MM.1S (cell line): ENCODE data around the gene FBXL17.

Experiments used
- DNase-seq: peaks from one replicate; pipeline ENCODE4 v3.0.0-alpha.2; 2015
- H2AFZ ChIP-seq: fragments of 300-600 bp; sonication (generic); 2 replicates; pipeline ENCODE4 v1.6.0; 2016; ENCODE audit warnings: antibody characterized with exemption, low read length
- H3F3A ChIP-seq: fragments of 300-600 bp; sonication (generic); 2 replicates; pipeline ENCODE4 v1.6.1; 2016; ENCODE audit warnings: mild to moderate bottlenecking, antibody characterized with exemption, low read length, moderate library complexity, mixed read lengths; ENCODE audit not compliant: insufficient read depth
- H3K27ac ChIP-seq: fragments of 300-600 bp; sonication (generic); 2 replicates; pipeline ENCODE4 v1.5.1; 2016; ENCODE audit warnings: mild to moderate bottlenecking, low read length
- H3K27me3 ChIP-seq: fragments of 300-600 bp; sonication (generic); replicated peaks from 2 replicates; pipeline ENCODE4 v1.6.0; 2016; ENCODE audit warnings: low read length; ENCODE audit not compliant: insufficient read depth
- H3K36me3 ChIP-seq: fragments of 300-600 bp; sonication (generic); replicated peaks from 2 replicates; pipeline ENCODE4 v1.6.1; 2016; ENCODE audit warnings: mild to moderate bottlenecking, low read length, mixed read lengths; ENCODE audit not compliant: insufficient read depth
- H3K4me1 ChIP-seq: fragments of 300-600 bp; sonication (generic); 2 replicates; pipeline ENCODE4 v1.6.1; 2016; ENCODE audit warnings: low read length, mixed read lengths
- H3K4me2 ChIP-seq: fragments of 300-600 bp; sonication (generic); 2 replicates; pipeline ENCODE4 v1.6.0; 2016; ENCODE audit warnings: low read depth, low read length
- H3K4me3 ChIP-seq: fragments of 300-600 bp; sonication (generic); 2 replicates; pipeline ENCODE4 v1.5.1; 2016; ENCODE audit warnings: low read length, mixed read lengths
- H3K79me2 ChIP-seq: fragments of 300-600 bp; sonication (generic); 2 replicates; pipeline ENCODE4 v1.6.1; 2016; ENCODE audit warnings: mixed run types, low read length, mixed read lengths
- H3K9ac ChIP-seq: fragments of 300-600 bp; sonication (generic); 2 replicates; pipeline ENCODE4 v1.6.1; 2016; ENCODE audit warnings: low read length, mixed read lengths
- H3K9me2 ChIP-seq: fragments of 300-600 bp; sonication (generic); replicated peaks from 2 replicates; pipeline ENCODE4 v1.6.1; 2016; ENCODE audit warnings: mild to moderate bottlenecking, low read length, mixed read lengths; ENCODE audit not compliant: insufficient read depth
- H3K9me3 ChIP-seq: fragments of 300-600 bp; sonication (generic); replicated peaks from 2 replicates; pipeline ENCODE4 v1.6.1; 2016; ENCODE audit warnings: mild to moderate bottlenecking, low read length, mixed read lengths; ENCODE audit not compliant: insufficient read depth
- H4K20me1 ChIP-seq: fragments of 300-600 bp; sonication (generic); 2 replicates; pipeline ENCODE4 v1.6.1; 2016; ENCODE audit warnings: mild to moderate bottlenecking, low read length, moderate library complexity, mixed read lengths; ENCODE audit not compliant: insufficient read depth
- EZH2 ChIP-seq: fragments of 300-600 bp; sonication (generic); optimal IDR thresholded peaks from 2 replicates; pipeline ENCODE3; 2017; ENCODE audit warnings: low read depth, mild to moderate bottlenecking, antibody characterized with exemption, low read length, mixed read lengths
- EZH2phosphoT487 ChIP-seq: fragments of 300-600 bp; sonication (generic); IDR thresholded peaks from 2 replicates; pipeline ENCODE4 v1.6.1; 2018; ENCODE audit warnings: antibody characterized with exemption, low read length
- TF ChIP-seq, protein P1 (sequence below): fragments of 300-600 bp; sonication (generic); IDR thresholded peaks from 2 replicates; pipeline ENCODE4 v1.5.1; 2016; ENCODE audit warnings: antibody characterized with exemption, low read length, mixed read lengths

The FBXL17 gene

DNA sequence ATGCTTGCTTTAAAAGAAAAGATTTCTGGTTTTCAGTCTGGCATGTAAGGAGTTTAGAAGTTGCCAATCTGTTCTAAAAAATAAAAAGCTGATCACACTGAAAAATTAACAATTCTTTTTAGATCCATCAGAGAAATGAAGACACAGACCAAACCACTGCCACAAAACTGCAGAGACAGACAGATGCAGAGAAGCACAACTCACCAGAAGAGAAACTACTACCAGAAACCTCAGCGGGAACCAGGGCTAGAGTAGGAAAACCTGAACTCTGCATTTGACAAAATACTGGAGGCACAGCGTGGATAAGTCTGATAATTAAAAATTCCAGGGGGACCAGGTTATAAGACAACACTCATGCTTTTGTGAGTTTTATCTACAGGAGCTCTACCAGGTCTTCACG, 28.8 kb downstream of the FBXL17 start:
- H3K4me2 ChIP-seq: no peak overlapping the region
- H3K27me3 ChIP-seq: no peaks in the 10 kb centered on the region
- H3K4me1 ChIP-seq: no peaks in the 10 kb centered on the region
- no peak overlapping the region for H3K9ac ChIP-seq
- H3F3A ChIP-seq: no peaks in the 10 kb centered on the region
- no peak overlapping the region for H3K27ac ChIP-seq
- no peaks in the 10 kb centered on the region for H3K79me2 ChIP-seq
- TF ChIP-seq EZH2phosphoT487: no peak
- TF ChIP-seq, protein P1, sequence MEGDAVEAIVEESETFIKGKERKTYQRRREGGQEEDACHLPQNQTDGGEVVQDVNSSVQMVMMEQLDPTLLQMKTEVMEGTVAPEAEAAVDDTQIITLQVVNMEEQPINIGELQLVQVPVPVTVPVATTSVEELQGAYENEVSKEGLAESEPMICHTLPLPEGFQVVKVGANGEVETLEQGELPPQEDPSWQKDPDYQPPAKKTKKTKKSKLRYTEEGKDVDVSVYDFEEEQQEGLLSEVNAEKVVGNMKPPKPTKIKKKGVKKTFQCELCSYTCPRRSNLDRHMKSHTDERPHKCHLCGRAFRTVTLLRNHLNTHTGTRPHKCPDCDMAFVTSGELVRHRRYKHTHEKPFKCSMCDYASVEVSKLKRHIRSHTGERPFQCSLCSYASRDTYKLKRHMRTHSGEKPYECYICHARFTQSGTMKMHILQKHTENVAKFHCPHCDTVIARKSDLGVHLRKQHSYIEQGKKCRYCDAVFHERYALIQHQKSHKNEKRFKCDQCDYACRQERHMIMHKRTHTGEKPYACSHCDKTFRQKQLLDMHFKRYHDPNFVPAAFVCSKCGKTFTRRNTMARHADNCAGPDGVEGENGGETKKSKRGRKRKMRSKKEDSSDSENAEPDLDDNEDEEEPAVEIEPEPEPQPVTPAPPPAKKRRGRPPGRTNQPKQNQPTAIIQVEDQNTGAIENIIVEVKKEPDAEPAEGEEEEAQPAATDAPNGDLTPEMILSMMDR: no peak
- TF ChIP-seq EZH2: no peak
- DNase-seq: no peak
- no peak overlapping the region for H2AFZ ChIP-seq
- H3K36me3 ChIP-seq: no peaks in the 10 kb centered on the region
- H4K20me1 ChIP-seq: no peaks in the 10 kb centered on the region
- H3K9me2 ChIP-seq: no peaks in the 10 kb centered on the region
- H3K4me3 ChIP-seq: no peak overlapping the region
- no peaks in the 10 kb centered on the region for H3K9me3 ChIP-seq

DNA sequence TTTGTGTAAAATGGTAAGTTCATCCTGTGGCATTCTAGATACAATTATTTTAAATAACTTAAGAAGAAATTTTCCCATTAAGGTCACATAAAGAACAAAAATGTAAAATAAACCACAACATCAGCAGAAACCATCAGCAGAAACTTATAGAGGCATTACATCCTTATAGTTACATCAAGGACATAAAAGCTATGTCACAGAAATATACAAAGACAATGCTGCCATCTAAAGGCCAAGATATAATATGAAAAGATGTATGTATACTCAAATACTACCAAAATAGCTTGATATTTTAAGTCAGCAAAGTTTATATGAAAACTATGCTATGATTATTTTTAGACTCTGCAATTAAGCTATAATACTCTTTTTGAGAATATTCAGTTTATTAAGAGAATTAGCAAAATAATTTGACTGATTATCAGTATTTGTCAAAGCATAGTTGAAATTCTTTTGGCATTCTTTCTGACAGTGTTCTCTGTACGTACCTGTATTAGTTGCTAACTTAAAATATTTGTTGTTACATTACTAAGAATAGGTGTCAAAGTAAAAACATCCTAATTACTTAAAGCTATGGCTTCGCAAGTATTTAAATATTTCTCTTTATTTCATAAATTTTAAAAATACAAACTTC, 36.2 kb downstream of the FBXL17 start:
- Histone ChIP-seq H4K20me1 (no peaks in the 10 kb centered on the region), H3K4me3 (no peak overlapping the region), H3F3A (no peaks in the 10 kb centered on the region), H3K4me2 (no peak overlapping the region), H3K27me3 (no peaks in the 10 kb centered on the region), H2AFZ (no peak overlapping the region), H3K36me3 (peaks cover 3% of the 10 kb centered on the region; the same call in 1 of the 2 replicates), H3K9ac (no peak overlapping the region), H3K9me3 (no peaks in the 10 kb centered on the region), H3K27ac (no peak overlapping the region), H3K79me2 (no peaks in the 10 kb centered on the region), H3K9me2 (no peaks in the 10 kb centered on the region), H3K4me1 (no peaks in the 10 kb centered on the region)
- TF ChIP-seq, protein P1: peak; percentile 49
- TF ChIP-seq EZH2phosphoT487: no peak
- DNase-seq: peak; percentile 73

GRCh38 chr5:108344103-108344822, 37.6 kb downstream of the FBXL17 start:
- no peak for TF ChIP-seq EZH2phosphoT487
- TF ChIP-seq, protein P1: no peak
- TF ChIP-seq EZH2: no peak
- no peaks in the 10 kb centered on the region for H3K9me2 ChIP-seq
- H2AFZ ChIP-seq: no peak overlapping the region
- H3F3A ChIP-seq: no peaks in the 10 kb centered on the region
- peaks cover 3% of the 10 kb centered on the region; the same call in 1 of the 2 replicates for H3K36me3 ChIP-seq
- no peak overlapping the region for H3K4me2 ChIP-seq
- no peaks in the 10 kb centered on the region for H4K20me1 ChIP-seq
- H3K9me3 ChIP-seq: no peaks in the 10 kb centered on the region
- DNase-seq: no peak
- H3K4me1 ChIP-seq: no peaks in the 10 kb centered on the region
- H3K4me3 ChIP-seq: no peak overlapping the region
- H3K27me3 ChIP-seq: no peaks in the 10 kb centered on the region
- H3K27ac ChIP-seq: no peak overlapping the region
- H3K9ac ChIP-seq: no peak overlapping the region
- no peaks in the 10 kb centered on the region for H3K79me2 ChIP-seq
